Karpas-422 (cell line): Measurements from ENCODE around the gene SLC10A7. TPM values are rescaled to one million over a fixed set of nuclear protein-coding genes. Genes with fewer than 3 reads are reported as not detected.

ENCODE experiments used
- DNase-seq: peaks from one replicate; pipeline ENCODE4 v3.0.0-alpha.2; 2015
- H2AFZ ChIP-seq: fragments of 200-600 bp; sonication (generic); 2 replicates; pipeline ENCODE4 v1.6.1; 2014; ENCODE audit warnings: antibody characterized with exemption, low read length, mixed read lengths
- H3K27ac ChIP-seq: fragments of 200-600 bp; sonication (generic); 2 replicates; pipeline ENCODE4 v1.5.1; 2014; ENCODE audit warnings: mild to moderate bottlenecking, low read length, moderate library complexity
- H3K27me3 ChIP-seq: fragments of 200-600 bp; sonication (generic); 2 replicates; pipeline ENCODE4 v1.6.1; 2014; ENCODE audit warnings: low read length, mixed read lengths
- H3K36me3 ChIP-seq: fragments of 200-600 bp; sonication (generic); 2 replicates; pipeline ENCODE4 v1.6.1; 2014; ENCODE audit warnings: low read length, mixed read lengths; ENCODE audit not compliant: insufficient read depth
- H3K4me1 ChIP-seq: fragments of 200-600 bp; sonication (generic); 2 replicates; pipeline ENCODE4 v1.6.1; 2014; ENCODE audit warnings: mild to moderate bottlenecking, low read length, mixed read lengths
- H3K4me2 ChIP-seq: fragments of 200-600 bp; sonication (generic); 2 replicates; pipeline ENCODE4 v1.6.1; 2014; ENCODE audit warnings: low read length, low read depth, mild to moderate bottlenecking; ENCODE audit not compliant: poor library complexity, severe bottlenecking
- H3K4me3 ChIP-seq: fragments of 200-600 bp; sonication (generic); 2 replicates; pipeline ENCODE4 v1.5.1; 2014; ENCODE audit warnings: mild to moderate bottlenecking, antibody characterized with exemption, low read length, mixed read lengths
- H3K79me2 ChIP-seq: fragments of 200-600 bp; sonication (generic); 2 replicates; pipeline ENCODE4 v1.6.1; 2014; ENCODE audit warnings: mild to moderate bottlenecking, low read length, mixed read lengths
- H3K9ac ChIP-seq: fragments of 200-600 bp; sonication (generic); 2 replicates; pipeline ENCODE4 v1.6.0; 2014; ENCODE audit warnings: low read length
- H3K9me2 ChIP-seq: fragments of 200-600 bp; sonication (generic), shearing (Covaris generic); replicated peaks from 2 replicates; pipeline ENCODE4 v1.6.0; 2014; ENCODE audit warnings: mild to moderate bottlenecking, low read length, moderate library complexity; ENCODE audit not compliant: insufficient read depth
- H3K9me3 ChIP-seq: fragments of 300-700, 200-600 bp; sonication (generic); 2 replicates; pipeline ENCODE4 v1.6.1; 2014; ENCODE audit warnings: low read length, mixed read lengths
- H4K20me1 ChIP-seq: fragments of 200-600 bp; sonication (generic); 2 replicates; pipeline ENCODE4 v1.6.1; 2014; ENCODE audit warnings: mild to moderate bottlenecking, antibody characterized with exemption, low read length, low read depth; ENCODE audit not compliant: insufficient read depth
- total RNA-seq: library from RNA; depleted of rRNA; stranded (reverse); fragments of >200 nt; shearing (Covaris generic); gene quantifications from 2 replicates; pipeline ENCODE4 v1.2.3, GENCODE V29; 2014; ENCODE audit warnings: low replicate concordance

Gene SLC10A7
- total RNA-seq, 1 experiment from 2014 or later = 26.6 TPM

GRCh38 chr4:146288193-146288592 lies 233.5 kb downstream of the SLC10A7 start:
- Histone ChIP-seq H4K20me1 (no peaks in the 10 kb centered on the region), H3K27me3 (no peaks in the 10 kb centered on the region), H2AFZ (no peak overlapping the region), H3K36me3 (no peaks in the 10 kb centered on the region), H3K9me2 (no peaks in the 10 kb centered on the region), H3K27ac (no peak overlapping the region), H3K9me3 (no peaks in the 10 kb centered on the region), H3K4me1 (no peaks in the 10 kb centered on the region), H3K4me3 (no peak overlapping the region), H3K79me2 (no peaks in the 10 kb centered on the region), H3K4me2 (no peak overlapping the region), H3K9ac (no peak overlapping the region)
- no peak for DNase-seq

- Histone ChIP-seq H3K4me3 (no peak overlapping the region), H3K36me3 (no peaks in the 10 kb centered on the region), H3K9me3 (no peaks in the 10 kb centered on the region), H3K27ac (no peak overlapping the region), H2AFZ (no peak overlapping the region), H4K20me1 (no peaks in the 10 kb centered on the region), H3K9ac (no peak overlapping the region), H3K4me1 (no peaks in the 10 kb centered on the region), H3K9me2 (no peaks in the 10 kb centered on the region), H3K27me3 (no peaks in the 10 kb centered on the region), H3K4me2 (no peak overlapping the region), H3K79me2 (no peaks in the 10 kb centered on the region)
- DNase-seq = no peak
Observed at GRCh38 chr4:146285037-146285436, 236.7 kb downstream of the SLC10A7 start.

- no peak overlapping the region for H3K27ac ChIP-seq
- no peak overlapping the region for H3K9ac ChIP-seq
- H3K9me2 ChIP-seq = no peaks in the 10 kb centered on the region
- no peak overlapping the region for H3K4me3 ChIP-seq
- DNase-seq = no peak
- no peak overlapping the region for H2AFZ ChIP-seq
- H3K9me3 ChIP-seq = no peaks in the 10 kb centered on the region
- H3K36me3 ChIP-seq = no peaks in the 10 kb centered on the region
- no peaks in the 10 kb centered on the region for H3K79me2 ChIP-seq
- no peaks in the 10 kb centered on the region for H3K27me3 ChIP-seq
- H3K4me2 ChIP-seq = no peak overlapping the region
- no peaks in the 10 kb centered on the region for H3K4me1 ChIP-seq
- H4K20me1 ChIP-seq = no peaks in the 10 kb centered on the region
Observed at GRCh38 chr4:146283758-146284651, 237.7 kb downstream of the SLC10A7 start.

- Histone ChIP-seq H3K4me3 (no peak overlapping the region), H3K36me3 (no peaks in the 10 kb centered on the region), H3K4me1 (no peaks in the 10 kb centered on the region), H3K4me2 (no peak overlapping the region), H3K9ac (no peak overlapping the region), H2AFZ (no peak overlapping the region), H4K20me1 (no peaks in the 10 kb centered on the region), H3K9me3 (no peaks in the 10 kb centered on the region), H3K9me2 (no peaks in the 10 kb centered on the region), H3K27ac (no peak overlapping the region), H3K79me2 (no peaks in the 10 kb centered on the region), H3K27me3 (no peaks in the 10 kb centered on the region)
- DNase-seq = no peak
Observed at GRCh38 chr4:146282657-146283056, 239.1 kb downstream of the SLC10A7 start.

GRCh38 chr4:146278986-146279385 lies 242.8 kb downstream of the SLC10A7 start:
- no peak overlapping the region for H3K4me2 ChIP-seq
- H3K9me3 ChIP-seq = no peaks in the 10 kb centered on the region
- no peaks in the 10 kb centered on the region for H3K9me2 ChIP-seq
- no peak overlapping the region for H2AFZ ChIP-seq
- H3K36me3 ChIP-seq = no peaks in the 10 kb centered on the region
- no peaks in the 10 kb centered on the region for H3K79me2 ChIP-seq
- H3K27ac ChIP-seq = no peak overlapping the region
- no peaks in the 10 kb centered on the region for H4K20me1 ChIP-seq
- no peak overlapping the region for H3K4me3 ChIP-seq
- H3K4me1 ChIP-seq = no peaks in the 10 kb centered on the region
- no peaks in the 10 kb centered on the region for H3K27me3 ChIP-seq
- H3K9ac ChIP-seq = no peak overlapping the region
- DNase-seq = no peak

GRCh38 chr4:146275370-146275769 lies 246.4 kb downstream of the SLC10A7 start:
- H3K27ac ChIP-seq = no peak overlapping the region

GRCh38 chr4:146274774-146275173 lies 247.0 kb downstream of the SLC10A7 start:
- H3K27me3 ChIP-seq = no peaks in the 10 kb centered on the region
- no peaks in the 10 kb centered on the region for H3K36me3 ChIP-seq
- H3K4me2 ChIP-seq = no peak overlapping the region
- H3K27ac ChIP-seq = no peak overlapping the region
- no peak overlapping the region for H3K9ac ChIP-seq
- no peak overlapping the region for H2AFZ ChIP-seq
- DNase-seq = no peak
- H3K9me3 ChIP-seq = no peaks in the 10 kb centered on the region
- no peaks in the 10 kb centered on the region for H3K4me1 ChIP-seq
- no peak overlapping the region for H3K4me3 ChIP-seq
- no peaks in the 10 kb centered on the region for H3K79me2 ChIP-seq
- H3K9me2 ChIP-seq = no peaks in the 10 kb centered on the region
- no peaks in the 10 kb centered on the region for H4K20me1 ChIP-seq

More at GRCh38 chr4:146275370-146275769, 246.4 kb downstream of the SLC10A7 start:
- no peaks in the 10 kb centered on the region for H3K36me3 ChIP-seq
- DNase-seq = no peak
- H4K20me1 ChIP-seq = no peaks in the 10 kb centered on the region
- no peak overlapping the region for H2AFZ ChIP-seq
- no peak overlapping the region for H3K4me3 ChIP-seq
- no peaks in the 10 kb centered on the region for H3K4me1 ChIP-seq
- H3K27me3 ChIP-seq = no peaks in the 10 kb centered on the region
- no peaks in the 10 kb centered on the region for H3K79me2 ChIP-seq
- no peaks in the 10 kb centered on the region for H3K9me2 ChIP-seq
- H3K9ac ChIP-seq = no peak overlapping the region
- no peaks in the 10 kb centered on the region for H3K9me3 ChIP-seq
- H3K4me2 ChIP-seq = no peak overlapping the region

- H3K27ac ChIP-seq = no peak overlapping the region
- H2AFZ ChIP-seq = no peak overlapping the region
- H3K9ac ChIP-seq = no peak overlapping the region
- H3K4me2 ChIP-seq = no peak overlapping the region
- no peaks in the 10 kb centered on the region for H3K9me2 ChIP-seq
- H3K9me3 ChIP-seq = no peaks in the 10 kb centered on the region
- no peak for DNase-seq
- no peaks in the 10 kb centered on the region for H3K79me2 ChIP-seq
- H3K27me3 ChIP-seq = no peaks in the 10 kb centered on the region
- H3K4me1 ChIP-seq = no peaks in the 10 kb centered on the region
- no peaks in the 10 kb centered on the region for H4K20me1 ChIP-seq
- H3K4me3 ChIP-seq = no peak overlapping the region
- H3K36me3 ChIP-seq = no peaks in the 10 kb centered on the region
Observed at GRCh38 chr4:146273204-146273901, 248.4 kb downstream of the SLC10A7 start.
